ENCODE data around the gene CAPN10. TPM values are rescaled to one million over a fixed set of nuclear protein-coding genes. Genes with fewer than 3 reads are reported as not detected.

Gene CAPN10
- total and polyA plus RNA-seq, 7 donors, result 5.0 to 15.0 (median 8.9) TPM

DNA sequence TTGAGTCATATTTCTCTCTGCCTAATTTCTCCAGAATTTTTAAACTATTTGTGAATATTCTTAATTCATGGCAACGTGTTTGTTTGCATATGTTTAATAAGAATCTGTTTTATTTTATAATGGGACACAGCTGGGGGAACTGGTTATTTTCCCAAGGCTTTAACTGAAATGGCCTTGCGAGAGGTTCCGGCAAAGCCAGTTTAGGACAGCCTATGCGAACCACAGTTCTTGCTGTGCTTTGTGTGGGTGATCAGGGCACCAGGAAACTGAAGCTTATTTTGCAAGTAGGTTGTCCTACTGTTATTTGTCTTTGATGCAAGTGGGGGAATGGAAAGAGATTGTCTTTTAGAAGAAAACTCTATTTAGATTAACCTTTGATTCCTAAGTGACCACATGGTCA, 35.2 kb upstream of the CAPN10 start:
- Histone ChIP-seq H3K27ac (no peak overlapping the region), H3K4me1 (no peaks in the 10 kb centered on the region), H3K9me3 (no peaks in the 10 kb centered on the region), H3K27me3 (ENCODE audit: insufficient read depth in 3 of 3, low read length in 2 of 3) (no peaks in the 10 kb centered on the region), H3K4me3 (no peak overlapping the region), H3K36me3 (ENCODE audit: insufficient read depth in 1 of 2, low read depth in 1 of 2) (peaks cover 0 to 19% of the 10 kb centered on the region in 2 donors)
- ATAC-seq (no peak), DNase-seq (no peak)
- intact Hi-C loops (cut with DNase I), result no loop called here
- TF ChIP-seq, protein P1, sequence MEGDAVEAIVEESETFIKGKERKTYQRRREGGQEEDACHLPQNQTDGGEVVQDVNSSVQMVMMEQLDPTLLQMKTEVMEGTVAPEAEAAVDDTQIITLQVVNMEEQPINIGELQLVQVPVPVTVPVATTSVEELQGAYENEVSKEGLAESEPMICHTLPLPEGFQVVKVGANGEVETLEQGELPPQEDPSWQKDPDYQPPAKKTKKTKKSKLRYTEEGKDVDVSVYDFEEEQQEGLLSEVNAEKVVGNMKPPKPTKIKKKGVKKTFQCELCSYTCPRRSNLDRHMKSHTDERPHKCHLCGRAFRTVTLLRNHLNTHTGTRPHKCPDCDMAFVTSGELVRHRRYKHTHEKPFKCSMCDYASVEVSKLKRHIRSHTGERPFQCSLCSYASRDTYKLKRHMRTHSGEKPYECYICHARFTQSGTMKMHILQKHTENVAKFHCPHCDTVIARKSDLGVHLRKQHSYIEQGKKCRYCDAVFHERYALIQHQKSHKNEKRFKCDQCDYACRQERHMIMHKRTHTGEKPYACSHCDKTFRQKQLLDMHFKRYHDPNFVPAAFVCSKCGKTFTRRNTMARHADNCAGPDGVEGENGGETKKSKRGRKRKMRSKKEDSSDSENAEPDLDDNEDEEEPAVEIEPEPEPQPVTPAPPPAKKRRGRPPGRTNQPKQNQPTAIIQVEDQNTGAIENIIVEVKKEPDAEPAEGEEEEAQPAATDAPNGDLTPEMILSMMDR (IDR thresholded peaks at IDR 0.05), result no peak
- 92 to 97% (median 96%) methylated on average over 4 of the region's 4 CpGs for WGBS, 3 donors

DNA sequence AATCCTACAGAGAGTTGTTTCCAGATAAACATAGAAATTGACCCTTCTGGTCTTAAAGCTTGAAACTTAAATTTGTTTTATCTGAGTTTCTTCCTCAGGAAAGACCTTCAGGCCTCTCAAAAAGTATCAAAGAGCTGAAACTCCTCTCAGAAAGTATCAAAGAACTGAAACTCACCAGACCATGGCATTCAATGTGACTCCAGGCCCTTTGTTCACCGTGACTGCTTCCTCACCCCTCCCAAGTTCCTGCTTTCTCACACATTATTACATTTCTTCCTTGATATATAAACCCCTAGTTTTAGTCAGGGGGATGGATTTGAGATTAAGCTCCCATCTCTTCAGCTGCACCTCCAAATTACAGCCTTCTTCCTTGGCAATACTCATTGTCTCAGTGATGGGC, 34.7 kb upstream of the CAPN10 start:
- Histone ChIP-seq H3K36me3 (ENCODE audit: insufficient read depth in 1 of 2, low read depth in 1 of 2) (peaks cover 0 to 19% of the 10 kb centered on the region in 2 donors), H3K27ac (no peak overlapping the region), H3K4me3 (no peak overlapping the region), H3K9me3 (no peaks in the 10 kb centered on the region), H3K4me1 (no peaks in the 10 kb centered on the region), H3K27me3 (ENCODE audit: insufficient read depth in 3 of 3, low read length in 2 of 3) (no peaks in the 10 kb centered on the region)
- TF ChIP-seq, protein P1 (IDR thresholded peaks at IDR 0.05), result no peak
- intact Hi-C loops (cut with DNase I), result no loop called here
- 40 to 52% (median 44%) methylated on average over 1 of the region's 1 CpG for WGBS, 3 donors
- ATAC-seq (no peak), DNase-seq (no peak)

DNA sequence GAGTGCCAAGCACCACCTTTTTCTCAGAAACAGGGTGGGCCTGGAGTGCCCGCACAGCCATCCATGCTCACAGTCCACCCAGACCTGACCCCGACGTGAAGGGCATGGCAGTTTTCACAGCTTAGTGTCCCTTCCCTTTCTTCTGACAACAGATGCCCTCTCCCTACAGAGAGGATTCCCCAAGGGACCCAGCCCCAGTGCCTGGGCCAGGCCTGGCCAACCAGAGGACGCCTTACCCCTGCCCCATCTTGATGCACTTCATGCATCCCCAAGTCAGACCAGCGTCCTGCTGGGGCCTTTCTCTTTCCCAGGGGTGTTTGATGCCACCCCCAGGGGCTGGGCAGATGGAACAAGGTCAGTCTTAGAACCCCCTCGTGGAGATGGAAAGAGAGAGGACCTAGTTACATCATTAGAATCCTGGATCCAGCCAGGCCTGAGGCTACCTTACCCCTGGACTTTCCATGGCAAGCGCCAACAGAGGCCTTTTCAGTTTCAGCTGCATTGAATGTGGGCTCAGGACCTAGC, 32.5 kb upstream of the CAPN10 start:
- 63 to 78% (median 74%) methylated on average over 7 of the region's 7 CpGs for WGBS, 3 donors
- peaks cover 19% of the 10 kb centered on the region for H3K4me1 ChIP-seq
- no peak for ATAC-seq
- no peaks in the 10 kb centered on the region for H3K9me3 ChIP-seq
- intact Hi-C loops (cut with DNase I), result no loop called here
- H3K27me3 ChIP-seq (ENCODE audit: insufficient read depth in 3 of 3, low read length in 2 of 3), result no peaks in the 10 kb centered on the region
- no peak overlapping the region for H3K4me3 ChIP-seq
- TF ChIP-seq, protein P1 (IDR thresholded peaks at IDR 0.05), result no peak
- DNase-seq, result no peak
- peaks cover 0 to 19% of the 10 kb centered on the region in 2 donors for H3K36me3 ChIP-seq (ENCODE audit: insufficient read depth in 1 of 2, low read depth in 1 of 2)
- H3K27ac ChIP-seq, result no peak overlapping the region

DNA sequence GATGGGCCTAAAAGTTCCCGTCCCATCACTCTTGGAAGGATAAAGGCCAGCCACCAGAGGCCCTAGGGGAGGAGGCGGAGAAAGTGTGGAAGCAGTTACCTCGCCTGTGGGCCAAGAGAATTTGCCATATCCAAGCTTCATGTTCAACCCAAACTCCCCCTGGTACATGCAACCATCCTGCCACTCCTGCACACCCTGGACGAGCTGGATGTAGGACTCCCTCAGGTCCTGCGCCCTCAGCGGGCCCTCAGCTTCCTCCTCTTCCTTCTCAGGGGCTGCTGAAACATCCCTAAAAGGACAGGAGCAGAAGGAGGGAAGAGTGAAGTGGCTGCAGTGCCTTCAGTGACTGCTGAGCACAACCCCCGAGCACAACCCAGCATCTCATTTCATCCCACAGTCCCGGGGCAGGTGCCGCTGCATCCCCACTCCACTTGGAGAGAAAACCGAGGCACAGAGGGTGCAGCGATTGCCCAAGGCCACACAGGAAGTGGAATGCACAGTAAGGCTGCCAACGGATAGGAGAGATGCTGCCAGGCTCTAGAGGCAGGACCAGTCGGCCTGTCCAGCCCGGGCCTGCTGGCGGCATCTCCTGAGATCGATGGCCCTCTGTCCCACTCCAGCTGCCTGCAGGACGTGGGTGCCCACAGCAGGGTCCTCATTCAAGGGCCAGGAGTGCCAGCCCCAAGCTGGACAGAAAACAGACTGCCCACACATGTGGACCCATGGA, 31.6 kb upstream of the CAPN10 start:
- Histone ChIP-seq H3K27me3 (ENCODE audit: insufficient read depth in 3 of 3, low read length in 2 of 3) (no peaks in the 10 kb centered on the region), H3K36me3 (ENCODE audit: insufficient read depth in 1 of 2, low read depth in 1 of 2) (peaks cover 0 to 19% of the 10 kb centered on the region in 2 donors), H3K4me3 (no peak overlapping the region), H3K4me1 (peaks cover 27% of the 10 kb centered on the region), H3K27ac (no peak overlapping the region), H3K9me3 (no peaks in the 10 kb centered on the region)
- no peak for DNase-seq
- intact Hi-C loops (cut with DNase I), result no loop called here
- no peak for ATAC-seq
- TF ChIP-seq, protein P1 (IDR thresholded peaks at IDR 0.05), result no peak
- WGBS, 3 donors, result 76 to 89% (median 86%) methylated on average over 16 to 17 of the region's 17 CpGs
